ENCODE measurements around the gene CBARP. TPM values are rescaled to one million over a fixed set of nuclear protein-coding genes. Genes with fewer than 3 reads are reported as not detected.

Gene CBARP
- total and polyA plus RNA-seq, 2 experiments from 2014 or later, result 0.41 to 4.5 TPM

DNA sequence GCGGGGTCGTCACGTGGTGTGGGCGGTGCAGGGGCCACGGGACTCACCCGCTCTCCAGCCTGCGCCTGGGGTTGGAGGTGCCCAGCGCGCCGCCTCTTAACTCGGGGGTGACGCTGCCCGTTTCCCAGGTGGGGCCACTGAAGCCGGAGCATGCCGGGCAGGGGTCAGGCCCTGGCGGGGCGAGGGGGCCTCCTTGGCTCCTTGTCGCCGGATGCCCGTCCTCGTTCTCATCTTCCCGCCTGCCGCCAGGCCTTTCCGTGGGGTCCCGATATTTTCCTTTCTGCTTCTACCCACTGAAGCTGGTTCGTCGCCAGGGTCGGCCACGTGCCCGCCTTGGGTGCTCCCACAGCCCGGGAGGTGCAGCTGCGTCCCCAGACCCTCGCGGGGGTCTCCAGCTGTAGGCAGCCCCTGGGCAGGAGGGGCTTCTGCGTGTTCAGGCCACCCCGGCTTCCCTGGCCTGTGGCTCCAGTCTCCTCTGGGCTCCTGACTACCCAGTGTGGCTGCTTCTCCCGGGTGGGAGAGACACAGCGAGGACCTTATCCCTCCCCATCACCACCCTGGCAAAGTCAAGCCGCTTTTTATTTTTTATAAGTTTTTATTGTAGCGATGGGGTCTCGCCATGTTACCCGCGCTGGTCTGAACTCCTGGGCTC lies 38.3 kb upstream of the CBARP start:
- TF ChIP-seq EZH2phosphoT487 (IDR thresholded peaks at IDR 0.05; ENCODE audit: insufficient read depth, low read depth) (no peak), EZH2 (IDR thresholded peaks at IDR 0.05; ENCODE audit: insufficient read depth, poor library complexity, severe bottlenecking) (no peak)
- in situ Hi-C loops (cut with MboI), result no loop called here
- H2AFZ ChIP-seq, result peak overlapping the region; percentile 37
- H3K9ac ChIP-seq, result peak overlapping the region; percentile 89
- H3K9me3 ChIP-seq (ENCODE audit: low read depth), result no peaks in the 10 kb centered on the region
- peak overlapping the region; percentile 76 for H3K4me3 ChIP-seq
- peak overlapping the region; percentile 88 for H3K27ac ChIP-seq
- H3K36me3 ChIP-seq (ENCODE audit: low read depth), result peaks cover 29% of the 10 kb centered on the region; the same call in 1 of the 2 replicates
- peaks cover 11% of the 10 kb centered on the region for H3K4me1 ChIP-seq (ENCODE audit: insufficient read depth)
- no peaks in the 10 kb centered on the region for H4K20me1 ChIP-seq (ENCODE audit: insufficient read depth)
- H3K9me2 ChIP-seq (ENCODE audit: insufficient read depth), result no peaks in the 10 kb centered on the region
- H3F3A ChIP-seq (ENCODE audit: insufficient read depth), result peaks cover 34% of the 10 kb centered on the region
- H3K27me3 ChIP-seq (replicated peaks; ENCODE audit: insufficient read depth), result no peaks in the 10 kb centered on the region
- 8 to 11% methylated on average over 34 to 42 of the region's 43 CpGs for WGBS, 2 experiments (ENCODE audit: low coverage in 1 of 2, low lambda C conversion rate in 2 of 2, missing lambda C conversion rate in 2 of 2)
- H3K79me2 ChIP-seq (ENCODE audit: insufficient read depth), result peaks cover 44% of the 10 kb centered on the region
- peak overlapping the region; percentile 84 for H3K4me2 ChIP-seq (ENCODE audit: unreplicated experiment)
- no peak for DNase-seq

DNA sequence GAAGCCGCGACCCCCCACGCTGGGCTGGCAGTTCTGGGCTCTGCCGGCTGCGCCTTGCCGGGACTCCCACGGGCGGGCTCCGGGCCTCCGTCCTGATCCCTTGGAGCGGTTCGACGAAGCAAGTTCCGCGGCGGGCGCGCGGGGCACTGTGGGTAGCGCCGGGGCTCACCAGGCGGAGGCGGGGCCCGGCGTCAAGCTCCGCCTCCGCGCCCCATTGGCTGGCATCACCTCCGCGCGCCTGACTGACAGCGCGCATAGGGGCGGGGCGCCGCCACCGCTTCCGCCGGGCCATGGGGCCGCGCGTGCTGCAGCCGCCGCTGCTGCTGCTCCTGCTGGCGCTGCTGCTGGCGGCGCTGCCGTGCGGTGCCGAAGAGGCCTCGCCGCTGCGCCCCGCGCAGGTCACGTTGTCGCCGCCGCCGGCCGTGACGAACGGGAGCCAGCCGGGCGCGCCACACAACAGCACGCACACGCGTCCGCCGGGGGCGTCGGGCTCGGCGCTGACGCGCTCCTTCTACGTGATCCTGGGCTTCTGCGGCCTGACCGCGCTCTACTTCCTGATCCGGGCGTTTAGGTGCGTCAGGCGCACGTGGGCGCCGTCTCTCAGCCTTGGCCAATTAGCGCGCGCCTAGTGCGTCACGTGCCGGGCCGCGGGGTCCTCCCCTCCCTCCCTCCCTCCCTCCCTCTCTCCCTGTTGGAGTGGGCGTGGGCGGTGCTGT lies 37.6 kb upstream of the CBARP start, which contains the start of gene FAM174C:
FAM174C (plus strand) TSS at position 271 of the 716 bp plus-strand sequence; CDS start at position 291, 20 bp downstream.
- peak within 1 kb of the TSS; percentile 76 for H3K4me3 ChIP-seq
- H3K9me3 ChIP-seq (ENCODE audit: low read depth), result no peaks in the 10 kb centered on the region
- peak; percentile 99 for DNase-seq
- H3K36me3 ChIP-seq (ENCODE audit: low read depth), result peaks cover 34% of the 10 kb centered on the region; the same call in 1 of the 2 replicates
- H3K4me2 ChIP-seq (ENCODE audit: unreplicated experiment), result peak within 1 kb of the TSS; percentile 84
- WGBS, 2 experiments (ENCODE audit: low coverage in 1 of 2, low lambda C conversion rate in 2 of 2, missing lambda C conversion rate in 2 of 2), result 0 to 1% methylated on average over 55 to 61 of the region's 98 CpGs
- H4K20me1 ChIP-seq (ENCODE audit: insufficient read depth), result no peaks in the 10 kb centered on the region
- no peaks in the 10 kb centered on the region for H3K27me3 ChIP-seq (replicated peaks; ENCODE audit: insufficient read depth)
- H3K9ac ChIP-seq, result peak within 1 kb of the TSS; percentile 89
- no peaks in the 10 kb centered on the region for H3K9me2 ChIP-seq (ENCODE audit: insufficient read depth)
- H3F3A ChIP-seq (ENCODE audit: insufficient read depth), result peaks cover 37% of the 10 kb centered on the region
- H2AFZ ChIP-seq, result peak within 1 kb of the TSS; percentile 37
- TF ChIP-seq EZH2 (IDR thresholded peaks at IDR 0.05; ENCODE audit: insufficient read depth, poor library complexity, severe bottlenecking) (no peak), EZH2phosphoT487 (IDR thresholded peaks at IDR 0.05; ENCODE audit: insufficient read depth, low read depth) (no peak)
- peaks cover 51% of the 10 kb centered on the region for H3K79me2 ChIP-seq (ENCODE audit: insufficient read depth)
- H3K4me1 ChIP-seq (ENCODE audit: insufficient read depth), result peaks cover 18% of the 10 kb centered on the region
- H3K27ac ChIP-seq, result peak within 1 kb of the TSS; percentile 88
- in situ Hi-C loops (cut with MboI), result no loop called here

DNA sequence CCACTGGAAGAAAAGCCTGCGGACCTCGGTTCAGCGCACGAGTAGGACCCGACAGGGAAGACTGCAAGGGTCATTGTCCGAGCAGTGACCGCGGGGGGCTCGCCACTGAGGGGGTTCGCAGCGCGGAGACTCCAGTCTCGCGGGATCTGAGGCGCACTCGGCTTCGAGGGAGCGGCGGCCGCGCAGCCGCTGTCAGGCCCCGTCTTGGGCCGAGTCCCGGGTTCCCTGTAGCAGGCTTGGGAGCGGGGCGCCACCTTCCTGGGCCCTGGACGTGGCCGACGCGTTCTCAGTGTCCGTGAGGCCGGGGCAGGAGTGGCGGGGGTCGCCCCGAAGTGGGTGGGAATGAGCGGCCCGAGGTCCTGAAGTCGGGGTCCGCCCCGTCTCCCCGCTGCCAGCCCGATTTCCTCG lies 37.1 kb upstream of the CBARP start:
- H3K4me2 ChIP-seq (ENCODE audit: unreplicated experiment), result peak overlapping the region; percentile 43
- H3K79me2 ChIP-seq (ENCODE audit: insufficient read depth), result peaks cover 56% of the 10 kb centered on the region
- TF ChIP-seq EZH2phosphoT487 (IDR thresholded peaks at IDR 0.05; ENCODE audit: insufficient read depth, low read depth), result no peak
- no peak for TF ChIP-seq EZH2 (IDR thresholded peaks at IDR 0.05; ENCODE audit: insufficient read depth, poor library complexity, severe bottlenecking)
- peak overlapping the region; percentile 89 for H3K9ac ChIP-seq
- 15 to 17% methylated on average over 33 to 44 of the region's 44 CpGs for WGBS, 2 experiments (ENCODE audit: low coverage in 1 of 2, low lambda C conversion rate in 2 of 2, missing lambda C conversion rate in 2 of 2)
- no peaks in the 10 kb centered on the region for H3K27me3 ChIP-seq (replicated peaks; ENCODE audit: insufficient read depth)
- peak; percentile 67 for DNase-seq
- H3K9me2 ChIP-seq (ENCODE audit: insufficient read depth), result no peaks in the 10 kb centered on the region
- peaks cover 34% of the 10 kb centered on the region; the same call in 1 of the 2 replicates for H3K36me3 ChIP-seq (ENCODE audit: low read depth)
- H4K20me1 ChIP-seq (ENCODE audit: insufficient read depth), result no peaks in the 10 kb centered on the region
- peak overlapping the region; percentile 76 for H3K4me3 ChIP-seq
- peaks cover 38% of the 10 kb centered on the region for H3F3A ChIP-seq (ENCODE audit: insufficient read depth)
- peaks cover 19% of the 10 kb centered on the region for H3K4me1 ChIP-seq (ENCODE audit: insufficient read depth)
- in situ Hi-C loops (cut with MboI), result no loop called here
- H3K27ac ChIP-seq, result peak overlapping the region; percentile 88
- H3K9me3 ChIP-seq (ENCODE audit: low read depth), result no peaks in the 10 kb centered on the region
- no peak overlapping the region for H2AFZ ChIP-seq

DNA sequence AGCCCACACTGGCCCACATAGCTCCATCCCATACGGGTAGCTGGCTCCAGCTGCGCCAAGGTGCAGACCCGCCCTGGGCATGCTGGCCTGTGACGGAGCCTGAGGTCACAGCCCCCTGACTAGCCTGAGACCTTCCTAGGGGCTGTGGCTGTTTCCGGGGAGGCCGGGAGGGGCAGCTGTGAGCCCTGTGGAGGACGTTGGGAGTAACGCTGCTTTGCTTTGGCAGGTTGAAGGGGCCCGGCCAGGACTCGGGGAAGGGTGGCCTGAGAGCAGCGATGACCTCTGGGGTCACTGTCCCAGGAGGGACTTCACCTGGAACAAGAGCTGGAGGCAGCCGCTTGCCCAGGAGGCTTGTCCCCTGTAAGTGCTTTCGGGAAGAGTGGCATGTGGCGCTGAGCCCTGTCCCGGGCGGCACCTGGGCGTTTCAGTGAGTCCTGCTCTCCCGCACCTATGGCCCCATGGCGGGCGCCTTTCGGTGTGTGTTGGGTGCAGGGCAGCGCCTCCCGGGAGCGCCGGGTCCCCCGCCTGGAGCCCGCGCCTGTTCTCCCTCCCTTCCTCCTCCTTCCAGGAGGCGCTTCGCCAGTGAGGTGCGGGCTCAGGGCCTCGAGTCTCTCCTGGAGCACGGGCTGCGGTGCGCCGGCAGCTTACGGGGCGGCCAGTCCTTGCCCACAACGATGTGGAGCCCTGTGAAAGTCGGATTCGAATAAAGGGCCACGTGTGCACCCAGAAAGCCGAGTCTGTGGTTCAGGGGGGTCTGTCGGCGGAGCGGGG lies 36.5 kb upstream of the CBARP start:
- no peaks in the 10 kb centered on the region for H3K9me2 ChIP-seq (ENCODE audit: insufficient read depth)
- no peaks in the 10 kb centered on the region for H3K27me3 ChIP-seq (replicated peaks; ENCODE audit: insufficient read depth)
- peak overlapping the region; percentile 76 for H3K4me3 ChIP-seq
- no peaks in the 10 kb centered on the region for H3K9me3 ChIP-seq (ENCODE audit: low read depth)
- peaks cover 34% of the 10 kb centered on the region; the same call in 1 of the 2 replicates for H3K36me3 ChIP-seq (ENCODE audit: low read depth)
- no peaks in the 10 kb centered on the region for H4K20me1 ChIP-seq (ENCODE audit: insufficient read depth)
- TF ChIP-seq EZH2 (IDR thresholded peaks at IDR 0.05; ENCODE audit: insufficient read depth, poor library complexity, severe bottlenecking) (no peak), EZH2phosphoT487 (IDR thresholded peaks at IDR 0.05; ENCODE audit: insufficient read depth, low read depth) (no peak)
- H3K4me1 ChIP-seq (ENCODE audit: insufficient read depth), result peaks cover 19% of the 10 kb centered on the region
- H3K27ac ChIP-seq, result peak overlapping the region; percentile 88
- peaks cover 56% of the 10 kb centered on the region for H3K79me2 ChIP-seq (ENCODE audit: insufficient read depth)
- WGBS, 2 experiments (ENCODE audit: low coverage in 1 of 2, low lambda C conversion rate in 2 of 2, missing lambda C conversion rate in 2 of 2), result 73 to 76% methylated on average over 31 to 46 of the region's 46 CpGs
- peak overlapping the region; percentile 43 for H3K4me2 ChIP-seq (ENCODE audit: unreplicated experiment)
- peaks cover 37% of the 10 kb centered on the region for H3F3A ChIP-seq (ENCODE audit: insufficient read depth)
- H3K9ac ChIP-seq, result peak overlapping the region; percentile 89
- no peak overlapping the region for H2AFZ ChIP-seq
- DNase-seq, result peak; percentile 21
- in situ Hi-C loops (cut with MboI), result no loop called here

Data from GM23248 (cell line).